HEK293 (cell line): ENCODE results near the gene JUND.

Experiments
- CTCF ChIA-PET: fragments of 350-600 bp; formaldehyde crosslinking; extraction: SDS; loops from one replicate; lab custom pipeline; 2021; ENCODE audit warnings: antibody characterized with exemption; lab: Yijun Ruan, JAX
- POLR2A ChIA-PET: fragments of 300-600 bp; formaldehyde crosslinking; extraction: SDS; loops from one replicate; lab custom pipeline; 2020; ENCODE audit warnings: antibody characterized with exemption, inconsistent platforms; lab: Yijun Ruan, JAX
- H3K27ac ChIP-seq: fragments of 200-500 bp; sonication (Bioruptor generic); 2 replicates; pipeline ENCODE4 v1.5.1; 2014; ENCODE audit warnings: low read depth, low read length, control low read depth, inconsistent platforms; ENCODE audit errors: extremely low read depth
- H3K36me3 ChIP-seq, 2 experiments: fragments of 200-500 bp in 1 of 2; sonication (Bioruptor generic) in 1 of 2; 1 replicate in 1 of 2; 2 replicates in 1 of 2; pipeline ENCODE4 v1.5.1; 2014 to 2017; ENCODE audit warnings: inconsistent platforms in 2 of 2, low read length in 2 of 2; ENCODE audit not compliant: control insufficient read depth in 2 of 2, insufficient read depth in 1 of 2
- H3K4me1 ChIP-seq: fragments of 200-500 bp; sonication (Bioruptor generic); 2 replicates; pipeline ENCODE4 v1.5.1; 2014; ENCODE audit warnings: mild to moderate bottlenecking, low read length, inconsistent platforms; ENCODE audit not compliant: control insufficient read depth, insufficient read depth
- H3K4me3 ChIP-seq: 2 replicates; pipeline ENCODE4 v1.5.1; 2011; ENCODE audit warnings: low read depth, mild to moderate bottlenecking, control low read depth, low read length, moderate library complexity
- H3K9me3 ChIP-seq: fragments of 200-500 bp; sonication (Bioruptor generic); 2 replicates; pipeline ENCODE4 v1.5.1; 2014; ENCODE audit warnings: low read depth, low read length, inconsistent platforms; ENCODE audit not compliant: control insufficient read depth, insufficient read depth
- KLF7 ChIP-seq: fragments of 450-650 bp; formaldehyde crosslinking; IDR thresholded peaks from 2 replicates; pipeline ENCODE4 v1.5.1; 2016; ENCODE audit warnings: missing biosample characterization, missing genetic modification characterization, borderline replicate concordance
- SCRT1 ChIP-seq: fragments of 450-650 bp; formaldehyde crosslinking; IDR thresholded peaks from 2 replicates; pipeline ENCODE4 v1.5.1; 2016; ENCODE audit warnings: missing biosample characterization, missing genetic modification characterization, borderline replicate concordance
- SCRT2 ChIP-seq: fragments of 450-650 bp; formaldehyde crosslinking; IDR thresholded peaks from 2 replicates; pipeline ENCODE4 v1.5.1; 2016; ENCODE audit warnings: missing biosample characterization, missing genetic modification characterization
- WT1 ChIP-seq: fragments of 450-650 bp; formaldehyde crosslinking; IDR thresholded peaks from 2 replicates; pipeline ENCODE4 v1.5.1; 2016; ENCODE audit warnings: missing biosample characterization, missing genetic modification characterization
- YY1 ChIP-seq: fragments of 450-650 bp; formaldehyde crosslinking; IDR thresholded peaks from 2 replicates; pipeline ENCODE4 v1.5.1; 2018; ENCODE audit warnings: missing biosample characterization, missing genetic modification characterization
- ZBTB8A ChIP-seq: fragments of 450-650 bp; formaldehyde crosslinking; IDR thresholded peaks from 2 replicates; pipeline ENCODE4 v1.5.1; 2016; ENCODE audit warnings: missing biosample characterization, missing genetic modification characterization
- ZNF169 ChIP-seq: fragments of 450-650 bp; formaldehyde crosslinking; IDR thresholded peaks from 2 replicates; pipeline ENCODE4 v1.5.1; 2016; ENCODE audit warnings: missing biosample characterization, missing genetic modification characterization
- ZNF280D ChIP-seq: fragments of 450-650 bp; formaldehyde crosslinking; IDR thresholded peaks from 2 replicates; pipeline ENCODE4 v1.5.1; 2016; ENCODE audit warnings: missing biosample characterization, missing genetic modification characterization
- ZNF560 ChIP-seq: fragments of 450-650 bp; formaldehyde crosslinking; IDR thresholded peaks from 2 replicates; pipeline ENCODE4 v1.5.1; 2017; ENCODE audit warnings: missing biosample characterization, missing genetic modification characterization, borderline replicate concordance
- ZNF571 ChIP-seq: fragments of 450-650 bp; formaldehyde crosslinking; IDR thresholded peaks from 2 replicates; pipeline ENCODE4 v1.5.0; 2017; ENCODE audit warnings: missing biosample characterization, missing genetic modification characterization
- ZNF600 ChIP-seq: fragments of 450-650 bp; formaldehyde crosslinking; IDR thresholded peaks from 2 replicates; pipeline ENCODE4 v1.5.1; 2016; ENCODE audit warnings: missing biosample characterization, missing genetic modification characterization
- ZNF777 ChIP-seq: fragments of 450-650 bp; formaldehyde crosslinking; IDR thresholded peaks from 2 replicates; pipeline ENCODE4 v1.5.1; 2017; ENCODE audit warnings: missing biosample characterization, missing genetic modification characterization, borderline replicate concordance
- ZNF792 ChIP-seq: fragments of 450-650 bp; formaldehyde crosslinking; IDR thresholded peaks from 2 replicates; pipeline ENCODE4 v1.5.1; 2016; ENCODE audit warnings: missing biosample characterization, missing genetic modification characterization
- ZNF830 ChIP-seq: fragments of 450-650 bp; IDR thresholded peaks from 2 replicates; pipeline ENCODE4 v1.5.0; 2018; ENCODE audit warnings: missing biosample characterization, missing genetic modification characterization, low read depth, mild to moderate bottlenecking, moderate library complexity
- TF ChIP-seq, protein P1 (sequence below): fragments of 450-650 bp; IDR thresholded peaks from 2 replicates; pipeline ENCODE4 v1.5.1; 2018; ENCODE audit warnings: missing biosample characterization, mild to moderate bottlenecking, missing genetic modification characterization
- TF ChIP-seq, protein P2 (sequence below): fragments of 450-650 bp; formaldehyde crosslinking; IDR thresholded peaks from 2 replicates; pipeline ENCODE4 v1.5.1; 2016; ENCODE audit warnings: missing biosample characterization, missing genetic modification characterization
- TF ChIP-seq, protein P3 (sequence below): fragments of 450-650 bp; formaldehyde crosslinking; IDR thresholded peaks from 2 replicates; pipeline ENCODE4 v1.5.1; 2016; ENCODE audit warnings: missing biosample characterization, missing genetic modification characterization

JUND gene

DNA sequence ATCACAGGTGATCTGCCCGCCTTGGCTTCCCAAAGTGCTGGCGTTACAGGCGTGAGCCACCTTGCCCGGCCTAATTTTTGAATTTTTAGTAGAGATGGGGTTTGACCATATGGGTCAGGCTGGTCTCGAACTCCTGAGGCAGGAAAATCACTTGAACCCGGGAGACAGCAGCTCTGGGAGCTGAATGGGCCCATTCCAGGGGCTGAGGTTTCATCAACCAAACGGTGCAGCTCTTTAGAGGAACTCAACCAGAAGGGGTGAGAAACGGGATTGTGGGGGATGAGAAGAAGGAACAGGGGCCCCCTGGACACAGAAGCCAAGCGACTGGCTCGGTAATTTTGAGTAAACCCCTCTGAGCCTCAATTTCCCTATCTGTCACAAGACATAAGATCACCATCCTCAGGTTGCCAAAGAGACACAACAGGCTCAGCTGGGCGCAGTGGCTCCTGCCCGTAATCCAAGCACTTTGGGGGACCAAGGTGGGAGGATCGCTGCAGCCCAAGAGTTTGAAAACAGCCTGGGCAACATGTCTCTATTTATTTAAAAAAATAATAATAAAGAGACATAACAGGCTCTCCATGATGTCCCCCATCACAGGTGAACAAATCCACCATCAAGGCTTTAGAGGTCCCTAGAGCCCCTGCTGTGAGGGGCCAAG lies 7.7 kb downstream of the JUND start (continued):
- TF ChIP-seq KLF7 (tag by site-specific recombination) (no peak), ZNF169 (tag by site-specific recombination) (no peak), WT1 (tag by site-specific recombination) (no peak), ZNF830 (tag by site-specific recombination) (no peak), ZNF777 (tag by site-specific recombination) (no peak)
- TF ChIP-seq, protein P1, sequence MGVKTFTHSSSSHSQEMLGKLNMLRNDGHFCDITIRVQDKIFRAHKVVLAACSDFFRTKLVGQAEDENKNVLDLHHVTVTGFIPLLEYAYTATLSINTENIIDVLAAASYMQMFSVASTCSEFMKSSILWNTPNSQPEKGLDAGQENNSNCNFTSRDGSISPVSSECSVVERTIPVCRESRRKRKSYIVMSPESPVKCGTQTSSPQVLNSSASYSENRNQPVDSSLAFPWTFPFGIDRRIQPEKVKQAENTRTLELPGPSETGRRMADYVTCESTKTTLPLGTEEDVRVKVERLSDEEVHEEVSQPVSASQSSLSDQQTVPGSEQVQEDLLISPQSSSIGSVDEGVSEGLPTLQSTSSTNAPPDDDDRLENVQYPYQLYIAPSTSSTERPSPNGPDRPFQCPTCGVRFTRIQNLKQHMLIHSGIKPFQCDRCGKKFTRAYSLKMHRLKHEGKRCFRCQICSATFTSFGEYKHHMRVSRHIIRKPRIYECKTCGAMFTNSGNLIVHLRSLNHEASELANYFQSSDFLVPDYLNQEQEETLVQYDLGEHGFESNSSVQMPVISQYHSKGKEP (tag by site-specific recombination) = no peak
- TF ChIP-seq, all 188 proteins: peak for 0

- TF ChIP-seq ZNF792 (tag by site-specific recombination) (no peak), YY1 (tag by site-specific recombination) (no peak), SCRT1 (tag by site-specific recombination) (peak; percentile 59; the same call in 1 of the 2 replicates), ZNF560 (tag by site-specific recombination) (no peak), SCRT2 (tag by site-specific recombination) (peak; percentile 81), ZNF571 (tag by site-specific recombination) (no peak), ZNF280D (tag by site-specific recombination) (no peak), ZBTB8A (tag by site-specific recombination) (0 out of 2 replicates have a peak, but pooled peaks have one; percentile 24), ZNF600 (tag by site-specific recombination) (peak; percentile 76)
- TF ChIP-seq, protein P2, sequence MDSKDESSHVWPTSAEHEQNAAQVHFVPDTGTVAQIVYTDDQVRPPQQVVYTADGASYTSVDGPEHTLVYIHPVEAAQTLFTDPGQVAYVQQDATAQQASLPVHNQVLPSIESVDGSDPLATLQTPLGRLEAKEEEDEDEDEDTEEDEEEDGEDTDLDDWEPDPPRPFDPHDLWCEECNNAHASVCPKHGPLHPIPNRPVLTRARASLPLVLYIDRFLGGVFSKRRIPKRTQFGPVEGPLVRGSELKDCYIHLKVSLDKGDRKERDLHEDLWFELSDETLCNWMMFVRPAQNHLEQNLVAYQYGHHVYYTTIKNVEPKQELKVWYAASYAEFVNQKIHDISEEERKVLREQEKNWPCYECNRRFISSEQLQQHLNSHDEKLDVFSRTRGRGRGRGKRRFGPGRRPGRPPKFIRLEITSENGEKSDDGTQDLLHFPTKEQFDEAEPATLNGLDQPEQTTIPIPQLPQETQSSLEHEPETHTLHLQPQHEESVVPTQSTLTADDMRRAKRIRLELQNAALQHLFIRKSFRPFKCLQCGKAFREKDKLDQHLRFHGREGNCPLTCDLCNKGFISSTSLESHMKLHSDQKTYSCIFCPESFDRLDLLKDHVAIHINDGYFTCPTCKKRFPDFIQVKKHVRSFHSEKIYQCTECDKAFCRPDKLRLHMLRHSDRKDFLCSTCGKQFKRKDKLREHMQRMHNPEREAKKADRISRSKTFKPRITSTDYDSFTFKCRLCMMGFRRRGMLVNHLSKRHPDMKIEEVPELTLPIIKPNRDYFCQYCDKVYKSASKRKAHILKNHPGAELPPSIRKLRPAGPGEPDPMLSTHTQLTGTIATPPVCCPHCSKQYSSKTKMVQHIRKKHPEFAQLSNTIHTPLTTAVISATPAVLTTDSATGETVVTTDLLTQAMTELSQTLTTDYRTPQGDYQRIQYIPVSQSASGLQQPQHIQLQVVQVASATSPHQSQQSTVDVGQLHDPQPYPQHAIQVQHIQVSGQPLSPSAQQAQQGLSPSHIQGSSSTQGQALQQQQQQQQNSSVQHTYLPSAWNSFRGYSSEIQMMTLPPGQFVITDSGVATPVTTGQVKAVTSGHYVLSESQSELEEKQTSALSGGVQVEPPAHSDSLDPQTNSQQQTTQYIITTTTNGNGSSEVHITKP = peak; percentile 74
- TF ChIP-seq, protein P3, sequence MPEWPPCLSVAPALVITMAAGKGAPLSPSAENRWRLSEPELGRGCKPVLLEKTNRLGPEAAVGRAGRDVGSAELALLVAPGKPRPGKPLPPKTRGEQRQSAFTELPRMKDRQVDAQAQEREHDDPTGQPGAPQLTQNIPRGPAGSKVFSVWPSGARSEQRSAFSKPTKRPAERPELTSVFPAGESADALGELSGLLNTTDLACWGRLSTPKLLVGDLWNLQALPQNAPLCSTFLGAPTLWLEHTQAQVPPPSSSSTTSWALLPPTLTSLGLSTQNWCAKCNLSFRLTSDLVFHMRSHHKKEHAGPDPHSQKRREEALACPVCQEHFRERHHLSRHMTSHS (tag by site-specific recombination) = no peak
- Histone ChIP-seq H3K27ac (no peak overlapping the region), H3K4me1 (no peaks in the 10 kb centered on the region), H3K9me3 (no peaks in the 10 kb centered on the region), H3K36me3 (no peaks in the 10 kb centered on the region; a peak in 1 of 3 replicates), H3K4me3 (no peak overlapping the region)
- CTCF ChIA-PET = interaction anchor here (0.6 to 2.5 kb wide), 7 partner anchors 11 to 209 kb away, joined by 3 to 7 read pairs (median 3); a partner anchor contains a TSS
- POLR2A ChIA-PET = interaction anchor here (1.5 kb wide), 1 partner anchor 10 kb away, joined by 5 read pairs; the partner anchor contains the start of gene JUND
Observed at GRCh38 chr19:18271433-18271841, 10.0 kb downstream of the JUND start.
